ENCODE data around the gene BCAR3. TPM values are rescaled to one million over a fixed set of nuclear protein-coding genes. Genes with fewer than 3 reads are reported as not detected.

Gene BCAR3
- total RNA-seq, 2 donors from 2014 or later, result 45.2 to 47.7 TPM

- DNase-seq, result no peak
- H3K4me3 ChIP-seq, result no peak overlapping the region
- no peak overlapping the region for H3K9ac ChIP-seq (ENCODE audit: low read depth in 2 of 2, low read length in 2 of 2)
- intact Hi-C loops (cut with DNase I), result no loop called here
- no peaks in the 10 kb centered on the region for H3K9me3 ChIP-seq
- H3K36me3 ChIP-seq, result no peaks in the 10 kb centered on the region
- H3K4me1 ChIP-seq, result no peaks in the 10 kb centered on the region
- H3K27me3 ChIP-seq, result no peaks in the 10 kb centered on the region
- TF ChIP-seq CTCF (IDR thresholded peaks at IDR 0.05), result no peak
- no peak overlapping the region for H3K27ac ChIP-seq
These were observed 33.0 kb downstream of the BCAR3 start for GRCh38 chr1:93648656-93649055.

- Histone ChIP-seq H3K27me3 (no peaks in the 10 kb centered on the region), H3K4me1 (no peaks in the 10 kb centered on the region), H3K27ac (no peak overlapping the region), H3K36me3 (no peaks in the 10 kb centered on the region), H3K9ac (ENCODE audit: low read depth in 2 of 2, low read length in 2 of 2) (no peak overlapping the region), H3K9me3 (no peaks in the 10 kb centered on the region), H3K4me3 (no peak overlapping the region)
- intact Hi-C loops (cut with DNase I), result no loop called here
- no peak for DNase-seq
- no peak for TF ChIP-seq CTCF (IDR thresholded peaks at IDR 0.05)
These were observed 40.1 kb downstream of the BCAR3 start for GRCh38 chr1:93641527-93641926.

- Histone ChIP-seq H3K27ac (no peak overlapping the region), H3K9me3 (no peaks in the 10 kb centered on the region), H3K4me3 (no peak overlapping the region), H3K9ac (ENCODE audit: low read depth in 2 of 2, low read length in 2 of 2) (no peak overlapping the region), H3K36me3 (no peaks in the 10 kb centered on the region), H3K4me1 (no peaks in the 10 kb centered on the region), H3K27me3 (no peaks in the 10 kb centered on the region)
- TF ChIP-seq CTCF (IDR thresholded peaks at IDR 0.05), result no peak
- intact Hi-C loops (cut with DNase I), result no loop called here
- DNase-seq, result no peak
These were observed 40.8 kb downstream of the BCAR3 start for GRCh38 chr1:93640656-93641440.

- Histone ChIP-seq H3K9me3 (no peaks in the 10 kb centered on the region), H3K9ac (ENCODE audit: low read depth in 2 of 2, low read length in 2 of 2) (no peak overlapping the region), H3K27ac (no peak overlapping the region), H3K4me1 (no peaks in the 10 kb centered on the region), H3K27me3 (no peaks in the 10 kb centered on the region), H3K4me3 (no peak overlapping the region), H3K36me3 (no peaks in the 10 kb centered on the region)
- no peak for TF ChIP-seq CTCF (IDR thresholded peaks at IDR 0.05)
- no peak for DNase-seq
- intact Hi-C loops (cut with DNase I), result no loop called here
These were observed 42.7 kb downstream of the BCAR3 start for GRCh38 chr1:93638981-93639380.

GRCh38 chr1:93638307-93638847 lies 43.3 kb downstream of the BCAR3 start:
- H3K4me1 ChIP-seq, result no peaks in the 10 kb centered on the region
- H3K9me3 ChIP-seq, result no peaks in the 10 kb centered on the region
- H3K36me3 ChIP-seq, result no peaks in the 10 kb centered on the region
- intact Hi-C loops (cut with DNase I), result no loop called here
- H3K27ac ChIP-seq, result no peak overlapping the region
- no peaks in the 10 kb centered on the region for H3K27me3 ChIP-seq
- no peak for TF ChIP-seq CTCF (IDR thresholded peaks at IDR 0.05)
- no peak overlapping the region for H3K4me3 ChIP-seq
- no peak for DNase-seq
- no peak overlapping the region for H3K9ac ChIP-seq (ENCODE audit: low read depth in 2 of 2, low read length in 2 of 2)
